HuH-7.5 (cell line): ENCODE data around the gene SLC24A1.

Experiments
- DNase-seq: peaks from one replicate; pipeline ENCODE4 v3.0.0; 2011; ENCODE audit warnings: low spot score

Gene SLC24A1

GRCh38 chr15:65618560-65619109 is 3.1 kb upstream of the SLC24A1 start:
- no peak for DNase-seq

- DNase-seq: no peak
Observed at GRCh38 chr15:65619626-65620290, 2.0 kb upstream of the SLC24A1 start.

DNA sequence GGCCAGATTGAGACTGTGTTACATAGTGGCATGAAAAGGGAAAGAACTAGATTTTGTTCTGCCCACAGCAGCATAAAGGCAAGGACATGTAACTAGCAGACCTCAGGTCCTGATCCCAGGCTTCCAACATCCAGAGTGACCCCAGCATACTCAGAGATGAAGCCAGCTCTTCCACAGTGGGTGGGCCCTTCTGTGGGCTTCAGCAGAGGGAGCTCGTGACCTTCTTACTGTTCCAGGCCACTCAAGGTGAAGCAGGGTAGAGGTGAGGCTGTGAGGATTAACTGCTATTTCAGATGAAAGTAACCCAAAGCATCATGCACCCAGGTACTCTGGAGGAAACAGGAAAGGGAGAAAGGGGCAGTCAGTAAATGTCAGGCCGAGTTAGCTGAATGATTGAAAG is 905 bp upstream of the SLC24A1 start:
- DNase-seq: no peak

DNA sequence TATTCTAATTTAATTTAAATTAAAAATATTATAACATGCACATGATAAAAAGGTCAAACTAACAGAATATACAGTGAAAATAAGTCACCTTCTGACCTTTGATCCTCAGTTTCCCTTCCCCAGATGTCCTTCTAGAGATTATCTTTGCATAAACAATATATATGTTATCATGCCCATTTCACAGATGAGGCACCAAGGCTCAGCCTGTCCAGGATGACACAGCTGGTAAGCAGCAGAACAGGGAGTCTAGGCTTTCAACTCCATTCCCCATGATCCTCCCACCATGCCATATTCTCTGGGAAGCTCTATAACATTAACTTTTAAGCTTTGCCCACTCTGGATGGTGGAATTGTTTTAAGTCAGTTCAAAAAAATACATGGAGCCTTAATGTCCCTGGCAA is 1.4 kb downstream of the SLC24A1 start:
- no peak for DNase-seq

GRCh38 chr15:65626856-65627255 is 5.1 kb downstream of the SLC24A1 start:
- no peak for DNase-seq

GRCh38 chr15:65629548-65629947 is 7.8 kb downstream of the SLC24A1 start:
- DNase-seq: no peak

- DNase-seq: no peak
Observed at GRCh38 chr15:65630760-65631159, 9.0 kb downstream of the SLC24A1 start.

GRCh38 chr15:65631503-65631902 is 9.8 kb downstream of the SLC24A1 start:
- no peak for DNase-seq

DNA sequence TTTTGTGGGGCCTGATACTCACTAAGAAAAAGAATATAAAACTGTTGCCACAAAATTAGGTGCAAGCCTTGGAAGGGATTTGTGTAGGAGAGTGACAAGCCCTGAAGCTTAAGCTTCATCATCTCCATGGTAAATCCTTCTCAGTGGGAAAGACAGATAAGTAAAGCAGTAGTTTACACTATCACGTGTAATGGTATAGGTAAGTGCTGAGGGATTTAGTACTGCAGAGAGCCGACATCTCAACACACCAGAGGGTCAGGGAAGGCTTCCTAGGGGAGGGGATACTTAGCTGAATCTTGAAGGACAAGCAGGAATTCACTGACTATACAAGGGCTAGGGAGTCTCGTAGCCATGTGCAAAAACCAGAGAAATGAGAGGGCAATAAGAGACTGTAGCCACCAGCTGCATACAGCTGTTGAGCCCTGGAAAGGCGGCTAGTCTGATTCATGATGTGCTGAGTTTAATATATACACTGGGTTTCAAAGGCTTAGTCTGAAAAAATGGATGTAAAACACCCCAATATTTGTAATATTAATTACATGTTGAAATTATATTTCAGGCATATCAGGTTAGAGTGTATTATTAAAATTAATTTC is 11.1 kb downstream of the SLC24A1 start:
- no peak for DNase-seq

GRCh38 chr15:65633752-65634151 is 12.0 kb downstream of the SLC24A1 start:
- DNase-seq: no peak

DNA sequence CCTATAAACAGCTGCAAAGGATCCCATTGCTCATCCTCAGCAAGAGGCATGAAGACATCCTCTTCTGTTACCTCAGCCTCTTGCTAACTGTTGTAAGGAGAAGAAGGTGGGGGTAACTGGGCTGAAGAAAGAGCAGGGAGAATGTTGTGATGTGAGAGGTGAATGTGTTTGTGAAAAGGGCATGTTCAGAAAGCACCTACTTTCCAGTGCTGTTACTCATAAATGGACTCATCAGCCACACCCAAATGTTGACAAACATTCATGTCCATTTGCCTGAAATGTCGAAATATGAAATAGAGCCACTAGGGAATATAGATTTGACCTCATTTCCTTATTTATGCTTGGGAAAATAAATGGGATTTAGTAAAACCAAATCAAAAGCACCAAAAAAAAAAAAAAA is 12.6 kb downstream of the SLC24A1 start:
- DNase-seq: no peak

- DNase-seq: no peak
Observed at GRCh38 chr15:65638109-65638508, 16.4 kb downstream of the SLC24A1 start.

- DNase-seq: peak; percentile 79
Observed at GRCh38 chr15:65638681-65639089, 16.9 kb downstream of the SLC24A1 start.

DNA sequence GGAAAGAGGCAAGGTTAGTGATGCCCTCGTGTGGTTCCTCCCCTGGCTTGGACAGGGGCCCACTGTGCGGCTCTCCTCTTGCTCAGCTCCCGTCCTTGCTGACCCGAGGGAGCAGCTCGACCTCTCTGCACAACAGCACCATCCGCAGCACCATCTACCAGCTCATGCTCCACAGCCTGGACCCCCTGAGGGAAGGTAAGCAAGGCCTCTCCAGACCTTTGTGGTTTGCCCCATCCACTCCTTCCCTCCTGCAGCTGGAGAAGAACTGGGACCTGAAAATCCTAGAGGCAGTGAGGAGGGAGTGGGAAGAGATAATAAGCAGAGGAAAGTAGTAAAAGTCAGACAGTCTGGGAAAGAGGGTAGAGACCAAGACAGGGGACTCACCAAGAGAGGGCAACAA is 17.8 kb downstream of the SLC24A1 start:
- no peak for DNase-seq

GRCh38 chr15:65641768-65642475 is 20.2 kb downstream of the SLC24A1 start:
- no peak for DNase-seq

DNA sequence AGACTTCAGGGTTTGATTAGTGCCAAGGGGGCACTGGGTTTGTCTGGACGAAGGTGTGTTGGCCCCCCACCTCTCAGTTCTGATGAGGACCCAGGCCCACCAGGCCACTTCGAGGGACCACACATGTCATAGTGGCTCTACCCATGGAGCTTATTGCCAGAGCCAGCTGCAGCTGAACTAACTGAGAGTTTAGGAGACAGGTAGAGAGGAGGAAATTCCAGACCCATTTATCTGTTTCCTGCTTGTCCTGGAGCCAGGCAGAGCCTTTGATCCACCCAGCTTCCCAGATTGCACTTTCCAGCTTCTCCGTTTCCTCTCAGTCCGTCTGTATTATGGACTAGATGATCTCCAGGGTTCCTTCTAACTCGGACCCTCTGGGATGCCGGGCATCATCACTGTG is 20.9 kb downstream of the SLC24A1 start:
- DNase-seq: no peak

GRCh38 chr15:65644282-65644681 is 22.5 kb downstream of the SLC24A1 start:
- DNase-seq: no peak

DNA sequence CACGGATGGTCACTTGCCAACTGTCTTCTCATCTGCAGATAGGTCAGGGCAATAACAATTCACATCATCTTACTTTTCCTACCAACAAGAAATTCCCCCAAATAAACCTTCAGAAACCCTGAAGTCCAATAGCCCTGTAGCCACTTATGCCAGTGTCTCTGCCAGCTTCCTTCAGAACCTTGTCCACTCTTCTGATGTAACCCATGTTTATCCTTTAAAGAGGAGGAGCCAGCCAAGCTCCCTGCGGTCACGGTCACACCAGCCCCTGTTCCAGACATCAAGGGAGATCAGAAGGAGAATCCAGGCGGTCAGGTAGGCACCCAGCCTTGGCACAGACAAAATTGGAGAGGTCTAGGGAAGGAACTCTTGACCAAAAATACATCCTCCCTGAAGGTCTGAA is 23.7 kb downstream of the SLC24A1 start:
- no peak for DNase-seq

GRCh38 chr15:65646486-65646885 is 24.7 kb downstream of the SLC24A1 start:
- DNase-seq: no peak

DNA sequence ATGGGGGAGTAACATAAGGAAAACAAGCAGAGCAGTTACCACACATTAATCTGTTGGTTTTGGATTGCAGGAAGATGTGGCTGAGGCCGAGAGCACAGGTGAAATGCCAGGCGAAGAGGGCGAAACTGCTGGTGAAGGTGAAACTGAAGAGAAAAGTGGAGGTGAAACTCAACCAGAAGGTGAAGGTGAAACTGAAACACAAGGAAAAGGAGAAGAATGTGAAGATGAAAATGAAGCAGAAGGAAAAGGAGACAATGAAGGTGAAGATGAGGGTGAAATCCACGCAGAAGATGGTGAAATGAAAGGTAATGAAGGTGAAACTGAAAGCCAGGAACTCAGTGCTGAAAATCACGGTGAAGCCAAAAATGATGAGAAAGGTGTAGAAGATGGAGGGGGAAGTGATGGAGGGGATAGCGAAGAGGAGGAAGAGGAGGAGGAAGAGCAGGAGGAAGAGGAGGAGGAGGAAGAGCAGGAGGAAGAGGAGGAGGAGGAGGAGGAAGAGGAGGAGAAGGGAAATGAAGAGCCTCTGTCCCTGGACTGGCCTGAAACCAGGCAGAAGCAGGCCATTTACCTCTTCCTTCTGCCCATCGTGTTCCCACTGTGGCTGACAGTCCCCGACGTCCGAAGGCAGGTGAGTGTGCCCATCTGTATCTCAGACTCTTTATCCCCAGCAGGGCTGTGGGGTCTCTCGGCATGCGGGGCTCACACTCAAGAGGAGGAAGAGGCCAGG is 28.7 kb downstream of the SLC24A1 start:
- no peak for DNase-seq

DNA sequence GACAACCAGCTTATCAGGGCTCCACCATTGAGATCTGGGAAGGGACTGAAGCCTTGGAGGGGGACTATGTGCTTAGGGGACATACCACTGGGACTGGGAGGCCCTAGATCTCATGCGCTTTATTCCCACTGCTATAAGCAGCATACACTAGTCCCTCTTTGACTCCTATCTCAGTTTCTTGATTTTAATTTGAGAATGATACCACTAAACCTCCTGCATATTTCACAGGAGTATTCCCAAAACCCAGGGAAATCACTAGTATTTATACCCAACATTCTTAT is 29.2 kb downstream of the SLC24A1 start:
- DNase-seq: no peak

- no peak for DNase-seq
Observed at GRCh38 chr15:65651831-65652749, 30.4 kb downstream of the SLC24A1 start.
